NCI-H82 treated with DMSO at 0.1 percent for 48 hours (cell line): ENCODE data around the gene TBX6.

Source experiments
- DNase-seq: peaks from one replicate; lab custom pipeline; 2025; ENCODE audit not compliant: unreplicated experiment; lab: John Stamatoyannopoulos, UW

Gene TBX6

DNA sequence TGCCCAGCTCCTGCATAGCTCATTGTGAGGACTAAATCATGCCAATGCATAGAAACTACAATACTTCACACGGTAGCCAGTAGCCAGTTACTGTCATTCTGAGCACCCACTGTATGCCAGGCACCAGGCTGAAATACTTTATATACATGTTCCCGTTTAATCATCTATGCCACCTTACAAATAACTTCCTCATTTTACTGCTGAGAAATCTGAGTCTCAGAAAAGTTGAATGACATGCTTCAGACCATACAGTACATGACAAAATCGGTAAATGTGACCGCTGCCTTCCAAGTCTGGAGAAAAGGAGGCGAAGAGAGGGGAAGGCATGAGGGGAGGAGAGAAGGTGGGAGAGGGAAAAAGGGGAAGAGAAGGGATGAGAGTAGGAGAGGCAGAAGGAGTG lies 51.5 kb downstream of the TBX6 start:
- no peak for DNase-seq
